Hippocampal formation (tissue), 2 donors: ENCODE measurements around the gene TGFBI.

ENCODE experiments used
- DNase-seq, 2 donors: peaks; one replicate each; lab custom pipeline; 2025; lab: John Stamatoyannopoulos, UW

TGFBI gene

GRCh38 chr5:136064510-136064909 is 35.7 kb downstream of the TGFBI start:
- no peak for DNase-seq

DNA sequence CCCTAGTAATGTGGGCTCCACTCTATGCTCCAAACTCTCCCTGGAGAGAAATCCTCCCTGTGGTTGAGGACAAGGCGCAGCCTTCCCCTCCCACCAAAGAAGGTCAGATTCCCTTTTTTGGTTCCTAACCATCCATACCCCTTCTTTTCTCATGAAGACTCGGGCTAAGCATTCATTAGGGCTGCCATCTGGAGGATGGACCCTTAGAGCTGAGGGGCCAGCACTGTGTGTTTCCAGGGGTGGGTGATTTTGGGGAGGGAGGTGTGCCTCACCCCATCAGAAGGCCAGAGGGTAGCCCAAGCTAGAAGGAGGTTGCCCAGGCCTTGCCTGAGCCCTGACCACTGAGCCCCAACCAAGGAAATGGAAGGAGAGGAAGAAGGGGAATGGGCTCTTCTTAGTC is 36.8 kb downstream of the TGFBI start:
- DNase-seq = no peak

DNA sequence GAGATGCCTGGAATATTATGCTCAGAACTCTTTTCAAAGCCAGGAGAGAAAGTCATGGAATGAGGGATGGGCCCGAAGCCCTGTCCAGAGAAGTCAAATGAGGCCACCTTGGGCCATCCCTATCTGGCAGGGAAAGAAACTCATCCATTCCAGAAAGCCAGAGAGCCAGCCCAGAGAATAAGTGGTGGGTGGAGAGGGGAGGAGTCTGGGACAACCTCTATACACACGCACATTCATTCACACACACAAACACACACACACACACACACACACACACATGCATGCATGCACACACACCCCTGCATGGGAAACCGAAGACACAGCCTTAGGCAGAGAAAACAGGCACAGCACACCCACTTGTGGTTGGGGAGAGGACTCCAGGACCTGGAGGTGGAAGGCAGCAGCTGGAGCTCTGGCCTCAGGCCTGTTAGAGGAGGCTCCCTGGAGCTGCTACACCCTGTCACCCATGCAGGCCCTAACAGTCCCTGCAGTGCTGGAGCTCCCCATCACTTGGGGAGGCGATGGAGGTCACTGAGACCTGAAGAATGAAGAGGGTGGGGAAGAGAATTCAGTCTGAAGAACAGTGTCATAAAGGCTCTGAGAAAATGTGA is 38.0 kb downstream of the TGFBI start:
- DNase-seq = no peak

- no peak for DNase-seq
Observed at GRCh38 chr5:136067422-136067821, 38.6 kb downstream of the TGFBI start.

DNA sequence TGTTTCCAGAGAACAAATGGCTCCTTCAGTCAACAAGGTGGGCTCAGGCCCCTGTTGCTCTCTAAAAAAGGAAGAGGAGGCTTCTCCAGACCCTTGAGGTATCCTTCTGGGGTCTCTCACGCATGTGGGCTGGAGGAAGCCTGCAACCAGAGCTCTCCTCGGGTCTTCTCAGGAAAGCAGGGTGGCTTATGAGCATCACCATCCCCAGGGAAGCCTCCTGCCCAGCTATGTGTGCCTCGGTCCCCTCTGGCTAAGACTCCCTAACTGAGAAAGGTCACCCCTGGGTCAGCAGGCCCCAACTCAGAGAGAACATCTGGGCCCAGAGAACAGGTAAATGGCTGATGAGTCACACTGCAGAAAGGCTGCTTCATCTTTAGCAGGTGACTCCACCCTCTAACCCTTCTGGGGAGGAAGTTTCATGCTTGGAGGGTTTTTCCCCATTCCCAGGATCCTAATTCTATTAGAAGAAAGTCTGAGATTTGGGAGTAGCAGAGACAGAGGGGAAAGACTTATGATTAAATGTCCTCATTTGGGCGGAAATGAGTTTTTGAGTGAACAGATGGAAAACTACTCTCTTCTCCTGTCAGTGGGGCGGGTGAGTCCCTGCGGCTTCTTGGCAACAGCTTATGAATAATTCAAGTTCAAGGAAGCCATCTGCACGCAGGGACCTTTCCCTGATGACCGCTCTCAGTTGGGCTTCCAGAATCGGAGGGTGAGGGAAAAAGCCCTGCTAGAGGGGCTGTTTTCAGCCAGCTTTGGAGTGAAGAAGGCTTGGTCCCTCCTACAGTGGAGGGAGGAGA is 41.9 kb downstream of the TGFBI start:
- no peak for DNase-seq

DNA sequence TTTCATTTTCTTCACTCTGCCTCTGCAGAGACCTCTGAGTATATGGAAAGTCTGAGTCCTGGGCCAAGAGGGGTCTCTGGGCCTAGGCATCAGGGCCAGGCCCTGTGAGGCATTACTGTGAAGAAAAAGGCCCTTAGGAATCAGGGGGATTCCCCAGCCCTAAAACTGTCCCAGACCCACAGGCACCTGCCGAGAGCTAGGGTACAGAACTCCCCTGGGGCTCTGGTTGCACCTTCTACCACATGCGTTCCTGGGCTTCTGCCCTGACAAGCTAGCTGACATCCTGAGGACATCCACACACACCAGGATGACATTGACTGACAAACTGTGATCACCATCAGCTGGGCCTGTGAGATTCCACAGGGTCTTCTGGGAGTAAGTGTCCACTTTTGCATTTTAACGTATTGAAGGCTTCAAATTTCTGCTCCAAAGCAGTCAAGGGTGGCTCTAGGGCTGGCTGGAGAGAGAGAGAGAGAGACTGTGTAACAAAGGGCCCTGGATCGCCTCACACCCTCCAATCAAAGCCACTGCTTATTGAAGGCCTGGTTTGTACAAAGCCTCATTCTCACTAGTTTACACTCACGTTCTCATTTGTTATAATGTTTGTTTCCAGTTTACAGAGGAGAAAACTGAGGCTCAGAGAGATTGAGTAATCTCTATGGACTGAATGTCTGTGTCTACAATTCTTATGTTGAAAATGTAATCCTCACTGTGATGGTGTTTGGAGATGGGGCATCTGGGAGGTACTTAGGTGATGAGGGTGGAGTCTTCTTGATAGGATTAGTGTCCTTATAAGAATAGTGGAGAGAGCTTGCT is 45.1 kb downstream of the TGFBI start:
- DNase-seq = no peak

DNA sequence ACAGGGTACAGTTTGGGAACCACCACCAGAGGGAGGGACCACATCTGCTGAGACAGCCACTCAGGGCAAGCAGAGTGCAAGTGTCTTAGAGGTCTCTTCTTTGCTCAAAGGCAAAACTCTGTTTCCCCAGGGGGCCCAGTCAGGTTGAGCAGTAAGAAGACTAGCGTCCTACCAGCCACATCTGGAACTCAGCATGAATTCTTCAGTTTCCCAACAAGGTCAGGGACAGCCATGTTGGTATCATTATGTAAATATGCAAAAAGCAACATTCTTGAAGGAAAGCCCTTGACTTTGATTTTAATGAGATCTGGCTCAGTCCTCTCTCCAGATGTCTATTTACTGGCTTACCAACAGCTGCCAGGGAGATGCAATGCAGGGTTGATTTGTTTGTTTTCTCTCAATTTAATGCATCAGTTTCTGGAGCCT is 46.7 kb downstream of the TGFBI start:
- no peak for DNase-seq

GRCh38 chr5:136076067-136076466 is 47.3 kb downstream of the TGFBI start:
- no peak for DNase-seq

DNA sequence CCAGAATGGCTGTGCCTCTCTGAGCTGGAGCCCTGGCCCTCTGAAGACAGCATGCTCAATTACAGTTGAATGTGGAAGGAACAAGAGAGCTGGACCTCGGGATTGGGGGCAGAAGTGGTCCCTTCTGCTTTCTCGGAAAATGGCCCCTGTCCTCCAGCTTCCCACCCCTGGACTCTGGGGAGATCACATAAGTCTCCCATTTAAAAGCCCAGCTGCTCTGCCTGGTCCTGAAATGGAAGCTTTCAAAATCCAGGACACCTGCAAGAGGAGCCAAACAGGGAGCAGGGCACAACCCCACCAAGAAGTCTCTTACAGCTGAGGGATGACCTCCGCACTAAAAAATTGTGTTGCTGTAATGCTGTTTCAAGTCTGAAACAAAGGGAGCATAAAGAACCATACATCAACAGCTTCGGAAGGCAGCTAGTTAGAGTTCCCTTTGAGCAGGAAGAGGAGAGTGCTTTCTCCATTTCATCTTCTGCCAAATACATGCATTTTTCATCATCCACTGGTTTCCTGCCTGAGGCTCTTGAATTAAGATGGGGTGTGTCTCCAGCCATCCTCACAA is 48.2 kb downstream of the TGFBI start:
- no peak for DNase-seq

- no peak for DNase-seq
Observed at GRCh38 chr5:136079195-136079985, 50.6 kb downstream of the TGFBI start.

DNA sequence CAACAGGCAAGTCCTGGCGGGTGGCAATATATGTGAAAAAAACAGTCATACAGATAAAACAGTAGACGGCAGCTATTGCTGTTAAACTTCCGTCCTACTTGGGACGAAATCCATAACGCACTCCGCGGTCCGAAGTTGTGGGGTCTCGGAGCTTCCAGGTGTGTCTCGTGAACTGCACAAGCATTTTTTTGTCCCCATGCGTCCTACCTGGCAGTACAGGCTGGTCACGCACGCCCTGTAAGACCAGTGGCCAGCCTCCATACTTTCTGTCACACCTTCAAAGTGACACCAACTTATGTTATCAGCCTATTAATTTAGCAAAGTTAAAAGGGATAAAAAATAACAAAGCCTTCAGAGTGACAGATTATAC is 51.3 kb downstream of the TGFBI start:
- no peak for DNase-seq

DNA sequence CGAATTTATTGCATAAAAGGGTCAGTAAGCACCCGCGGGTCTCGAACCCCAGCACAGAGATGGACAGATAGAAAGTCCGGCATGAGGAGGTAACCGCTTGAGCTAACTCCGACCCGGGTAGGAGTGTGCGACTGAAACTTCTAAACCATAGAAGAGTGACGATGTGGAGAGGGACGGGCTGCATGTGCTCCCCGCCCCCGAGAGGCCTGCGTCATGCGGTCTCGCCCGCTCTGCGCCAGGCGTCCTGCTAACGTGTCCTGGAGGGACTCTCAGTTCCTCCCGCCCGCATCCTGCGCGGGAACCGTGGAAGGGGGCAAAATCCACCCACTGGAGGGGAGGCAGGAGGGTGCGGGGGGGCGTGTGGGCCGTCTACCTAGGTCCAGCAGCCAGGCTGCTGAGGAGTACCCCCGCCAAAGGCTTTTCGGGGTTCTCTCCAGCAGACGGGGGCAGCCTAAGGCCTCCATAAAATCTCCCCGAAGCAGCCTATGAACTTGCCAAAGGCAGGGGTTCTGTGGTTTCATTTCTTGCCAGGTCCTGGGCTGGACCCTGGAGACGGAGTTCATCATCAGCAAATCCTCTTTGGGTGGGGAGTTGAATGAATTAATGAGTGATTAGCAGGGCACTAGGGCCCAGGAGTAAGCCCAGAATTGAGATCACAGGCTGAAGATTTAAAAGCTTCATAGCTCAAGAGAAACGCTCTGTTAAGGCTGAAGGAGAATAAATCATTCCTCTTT is 51.9 kb downstream of the TGFBI start:
- peak; percentile 7 to 14 for DNase-seq

- DNase-seq = no peak
Observed at GRCh38 chr5:136081217-136081591, 52.4 kb downstream of the TGFBI start.

DNA sequence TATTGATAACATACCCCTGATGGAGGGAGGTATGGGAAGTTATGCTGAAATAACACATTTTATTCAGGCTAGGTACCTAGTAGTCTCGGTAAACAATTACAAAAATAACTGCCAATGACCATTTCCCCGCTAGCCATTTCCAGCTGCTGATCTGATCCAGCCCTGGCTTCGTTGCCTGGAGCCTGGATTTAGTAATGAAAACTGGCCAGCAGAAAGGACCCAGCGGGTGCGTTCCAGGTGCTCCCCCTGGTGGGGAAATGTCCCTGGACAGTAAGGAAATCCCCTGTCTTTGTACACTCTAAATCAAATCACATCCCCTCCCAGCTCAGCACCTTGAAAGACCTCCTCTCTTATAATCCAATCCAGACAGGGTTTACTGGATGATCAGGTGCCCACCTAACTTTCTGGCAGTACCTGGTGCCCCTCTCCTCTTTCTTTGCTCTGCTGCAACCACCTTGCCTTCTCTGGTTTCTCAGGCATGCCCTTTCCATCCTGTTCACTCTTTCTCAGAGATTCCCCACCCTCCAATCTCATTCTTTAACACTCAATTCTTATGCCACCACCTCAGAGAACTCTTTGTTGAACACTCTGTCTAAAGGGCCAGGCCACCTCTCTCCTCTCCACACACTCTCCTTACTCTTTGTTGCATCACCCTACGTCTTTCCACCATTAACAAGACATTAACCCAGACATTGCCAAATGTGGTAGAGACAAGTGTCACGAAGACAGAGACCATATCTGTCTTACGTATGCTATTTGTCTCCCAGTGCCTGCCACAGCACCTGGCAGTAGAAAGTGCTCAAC is 53.8 kb downstream of the TGFBI start:
- DNase-seq = peak; percentile 1 to 13

DNA sequence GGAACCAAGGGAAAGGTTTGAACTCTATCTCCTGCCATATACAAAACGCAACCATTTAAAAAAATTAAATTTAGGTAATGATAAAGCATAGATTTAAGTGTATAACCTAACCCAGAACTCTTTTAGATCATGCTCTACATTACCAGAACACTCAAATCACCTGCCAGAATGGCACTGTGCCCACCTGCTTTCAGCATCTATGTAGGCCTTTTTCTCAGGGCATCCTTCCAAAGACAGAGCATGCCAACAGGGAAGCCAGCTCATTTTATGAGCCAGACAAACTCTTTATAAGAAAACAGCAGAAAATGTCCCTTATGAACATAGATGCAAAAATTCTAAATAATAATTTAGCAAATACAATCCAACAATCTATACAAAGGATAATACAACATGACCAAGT is 55.9 kb downstream of the TGFBI start:
- no peak for DNase-seq

DNA sequence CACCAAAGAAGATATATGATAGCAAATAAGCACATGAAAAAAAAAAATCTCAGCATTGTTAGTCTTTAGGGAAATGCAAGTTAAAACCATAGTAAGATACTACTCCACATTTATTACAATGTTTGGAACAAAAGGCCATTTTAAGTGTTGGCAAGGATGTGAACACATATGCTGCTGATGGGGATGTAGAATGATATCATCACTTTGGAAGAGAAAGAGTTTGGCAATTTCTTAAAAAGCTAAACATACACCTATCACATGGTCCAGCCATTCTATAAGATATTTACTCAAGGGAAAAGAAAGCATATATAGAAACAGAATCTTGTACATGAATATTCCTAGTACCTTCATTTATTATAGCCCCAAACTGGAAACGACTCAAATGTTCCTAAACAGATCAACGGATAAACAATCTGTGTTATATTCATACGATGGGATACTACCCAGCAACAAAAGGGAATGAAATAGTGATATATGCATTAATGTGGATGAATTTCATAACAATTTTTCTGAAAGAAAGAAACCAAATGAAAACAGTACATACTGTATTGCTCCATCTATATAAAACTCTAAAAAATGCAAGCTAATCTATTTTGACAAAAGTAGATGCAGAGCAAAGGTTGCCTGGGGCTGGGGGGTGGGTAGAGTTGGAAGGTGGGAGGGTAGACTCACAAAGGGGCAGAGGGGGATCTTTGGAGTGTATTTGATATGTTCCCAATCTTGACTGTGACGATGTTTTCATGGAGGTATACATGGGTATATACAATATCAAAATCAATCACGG is 58.2 kb downstream of the TGFBI start:
- no peak for DNase-seq

GRCh38 chr5:136087961-136088871 is 59.4 kb downstream of the TGFBI start:
- DNase-seq = no peak

GRCh38 chr5:136089791-136090190 is 61.0 kb downstream of the TGFBI start:
- DNase-seq = no peak
